HS-27A (cell line): Measurements from ENCODE around the gene PHF2.

ENCODE experiments used
- DNase-seq: peaks from one replicate; pipeline ENCODE4 v3.0.0-alpha.2; 2012; ENCODE audit warnings: low read depth, missing footprints

PHF2 gene

GRCh38 chr9:93701494-93702218 is 125.3 kb downstream of the PHF2 start:
- no peak for DNase-seq

- no peak for DNase-seq
Measured at GRCh38 chr9:93702261-93702660, 125.9 kb downstream of the PHF2 start.

- DNase-seq = no peak
Measured at GRCh38 chr9:93708289-93708986, 132.1 kb downstream of the PHF2 start.

- no peak for DNase-seq
Measured at GRCh38 chr9:93708987-93709302, 132.6 kb downstream of the PHF2 start.

GRCh38 chr9:93709600-93710369 is 133.4 kb downstream of the PHF2 start:
- DNase-seq = no peak

- no peak for DNase-seq
Measured at GRCh38 chr9:93710370-93710723, 134.0 kb downstream of the PHF2 start.

GRCh38 chr9:93711002-93711401 is 134.6 kb downstream of the PHF2 start:
- DNase-seq = no peak

- no peak for DNase-seq
Measured at GRCh38 chr9:93712896-93713295, 136.5 kb downstream of the PHF2 start.

- DNase-seq = no peak
Measured at GRCh38 chr9:93713716-93714115, 137.3 kb downstream of the PHF2 start.

GRCh38 chr9:93721417-93721965 is 145.1 kb downstream of the PHF2 start:
- DNase-seq = no peak

- no peak for DNase-seq
Measured at GRCh38 chr9:93724852-93725251, 148.5 kb downstream of the PHF2 start.

- DNase-seq = no peak
Measured at GRCh38 chr9:93725382-93725781, 149.0 kb downstream of the PHF2 start.

- no peak for DNase-seq
Measured at GRCh38 chr9:93726147-93726546, 149.8 kb downstream of the PHF2 start.
